Esophagus squamous epithelium (tissue), 5 donors: Measurements from ENCODE around the gene SH3BP5L. TPM values are rescaled to one million over a fixed set of nuclear protein-coding genes. Genes with fewer than 3 reads are reported as not detected.

Experiments used
- DNase-seq: peaks from one replicate; lab custom pipeline; 2025; lab: John Stamatoyannopoulos, UW
- H3K27ac ChIP-seq, 4 donors: fragments of 200-600 bp; sonication (generic); one replicate each; pipeline ENCODE4 v1.5.1; 2016 to 2019; ENCODE audit warnings: mild to moderate bottlenecking in 1 of 4
- H3K27me3 ChIP-seq, 4 donors: fragments of 200-600 bp; sonication (generic); 1 replicate in 3 of 4; 2 replicates in 1 of 4; pipeline versions ENCODE4 v1.5.1 to v1.6.0; 2017 to 2021; ENCODE audit warnings: antibody characterized with exemption in 1 of 4
- H3K36me3 ChIP-seq, 3 donors: fragments of 200-600 bp; sonication (generic); one replicate each; pipeline ENCODE4 v1.5.1; 2016 to 2019
- H3K4me1 ChIP-seq, 3 donors: fragments of 200-600 bp; sonication (generic); one replicate each; pipeline ENCODE4 v1.5.1; 2017 to 2019
- H3K4me3 ChIP-seq, 4 donors: fragments of 200-600 bp; sonication (generic); 1 replicate in 3 of 4; 2 replicates in 1 of 4; pipeline ENCODE4 v1.5.1; 2016 to 2019; ENCODE audit warnings: mild to moderate bottlenecking in 2 of 4, moderate library complexity in 1 of 4
- H3K9me3 ChIP-seq, 3 donors: fragments of 200-600 bp; sonication (generic); one replicate each; pipeline ENCODE4 v1.5.1; 2016 to 2019
- POLR2A ChIP-seq, 4 donors: fragments of 450-650 bp; IDR thresholded peaks; one replicate each; pipeline ENCODE4 v1.6.1; 2017; ENCODE audit warnings: antibody characterized with exemption in 4 of 4, mild to moderate bottlenecking in 4 of 4, moderate library complexity in 3 of 4
- WGBS, 2 donors: methylation state at CpG; one replicate each; pipeline ENCODE4 v1.1.5; 2018; 5-methylcytosine and 5-hydroxymethylcytosine counted together
- intact Hi-C: fragments of 100-400 bp; cut with DNase I; formaldehyde crosslinking; loops from one replicate; pipeline ENCODE4 v1.15.0; 2022
- small RNA-seq, 4 donors: library from RNA; depleted of rRNA; stranded (forward); fragments of <200 nt; gene quantifications; one replicate each; pipeline ENCODE3, GENCODE V24; 2016
- total RNA-seq, 4 donors: library from RNA; depleted of rRNA; stranded (reverse); fragments of >200 nt; gene quantifications; one replicate each; pipeline ENCODE4 v1.1.0, GENCODE V29; 2016
- TF ChIP-seq, protein P1 (sequence below), 6 experiments: fragments of 450-650 bp in 4 of 6; fragments of 200-600 bp in 2 of 6; sonication (generic) in 2 of 6; IDR thresholded peaks; one replicate each; pipeline ENCODE4 v1.5.1; 2016 to 2019; ENCODE audit warnings: antibody characterized with exemption in 6 of 6, mild to moderate bottlenecking in 4 of 6, moderate library complexity in 4 of 6
- donor health status: DM: yes; HTN: yes; CAD: no.

Gene SH3BP5L
- total RNA-seq, 4 donors from 2014 or later: 19.2 to 23.1 (median 21.9) TPM

DNA sequence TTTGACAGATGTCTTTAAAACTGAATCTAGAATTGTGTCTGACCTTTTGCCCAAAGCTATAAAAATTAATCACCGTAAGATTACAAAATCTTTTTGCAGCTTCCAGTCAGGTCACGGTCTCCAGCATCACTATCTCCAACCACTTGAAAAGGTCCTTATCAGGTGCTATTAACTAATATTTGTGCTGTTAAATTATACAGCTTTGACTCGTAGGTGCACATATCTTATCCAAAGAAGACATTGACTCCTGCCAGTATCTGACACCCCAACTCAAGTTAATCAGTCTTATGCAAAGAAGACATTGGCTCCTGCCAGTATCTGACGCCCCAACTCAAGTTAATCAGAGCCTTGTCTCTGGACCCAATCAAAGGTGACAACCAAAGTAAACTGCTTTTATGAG lies 50.3 kb downstream of the SH3BP5L start:
- no peak for DNase-seq

More for the DNA sequence above, 50.3 kb downstream of the SH3BP5L start:
- Histone ChIP-seq H3K27me3 (no peaks in the 10 kb centered on the region), H3K36me3 (no peaks in the 10 kb centered on the region), H3K4me3 (no peak overlapping the region), H3K4me1 (no peaks in the 10 kb centered on the region), H3K27ac (no peak overlapping the region), H3K9me3 (peaks cover 0 to 11% (median 0%) of the 10 kb centered on the region in 3 donors)
- intact Hi-C loops: no loop called here
- no peak for TF ChIP-seq POLR2A (IDR thresholded peaks at IDR 0.05)
- TF ChIP-seq, protein P1, sequence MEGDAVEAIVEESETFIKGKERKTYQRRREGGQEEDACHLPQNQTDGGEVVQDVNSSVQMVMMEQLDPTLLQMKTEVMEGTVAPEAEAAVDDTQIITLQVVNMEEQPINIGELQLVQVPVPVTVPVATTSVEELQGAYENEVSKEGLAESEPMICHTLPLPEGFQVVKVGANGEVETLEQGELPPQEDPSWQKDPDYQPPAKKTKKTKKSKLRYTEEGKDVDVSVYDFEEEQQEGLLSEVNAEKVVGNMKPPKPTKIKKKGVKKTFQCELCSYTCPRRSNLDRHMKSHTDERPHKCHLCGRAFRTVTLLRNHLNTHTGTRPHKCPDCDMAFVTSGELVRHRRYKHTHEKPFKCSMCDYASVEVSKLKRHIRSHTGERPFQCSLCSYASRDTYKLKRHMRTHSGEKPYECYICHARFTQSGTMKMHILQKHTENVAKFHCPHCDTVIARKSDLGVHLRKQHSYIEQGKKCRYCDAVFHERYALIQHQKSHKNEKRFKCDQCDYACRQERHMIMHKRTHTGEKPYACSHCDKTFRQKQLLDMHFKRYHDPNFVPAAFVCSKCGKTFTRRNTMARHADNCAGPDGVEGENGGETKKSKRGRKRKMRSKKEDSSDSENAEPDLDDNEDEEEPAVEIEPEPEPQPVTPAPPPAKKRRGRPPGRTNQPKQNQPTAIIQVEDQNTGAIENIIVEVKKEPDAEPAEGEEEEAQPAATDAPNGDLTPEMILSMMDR (IDR thresholded peaks at IDR 0.05): no peak
- WGBS, 2 donors: 68 to 87% methylated on average over 4 of the region's 4 CpGs

Small RNA genes within 50 kb of the gene (small RNA-seq; reads per million reads assigned to genes)
- 0 reads per million in 4 donors for gene MIR3124

Other genes starting within 250 kb of the SH3BP5L start
- gene OR2T10, start 228.2 kb downstream of the SH3BP5L start, total RNA-seq: not detected
- gene OR2T11, start 190.8 kb downstream of the SH3BP5L start, total RNA-seq: not detected
- gene OR2T35, start 180.6 kb downstream of the SH3BP5L start, total RNA-seq: not detected
- not detected for gene OR2T27, start 170.4 kb downstream of the SH3BP5L start, total RNA-seq
- not detected for gene OR14I1, start 123.1 kb downstream of the SH3BP5L start, total RNA-seq
- gene LYPD8, start 70.2 kb downstream of the SH3BP5L start, total RNA-seq: not detected
- 10 to 100 TPM; 22.3 to 25.8 (median 24.0) TPM for gene ZNF672, start 12.3 kb upstream of the SH3BP5L start, total RNA-seq
- gene ZNF692, start 33.2 kb upstream of the SH3BP5L start, total RNA-seq: 10 to 100 TPM; 35.7 to 67.9 (median 40.7) TPM
- 1 to 10 TPM; 4.1 to 9.5 (median 6.7) TPM for gene PGBD2, start 80.3 kb upstream of the SH3BP5L start, total RNA-seq